ENCODE measurements around the gene PTPRE.

The PTPRE gene

DNA sequence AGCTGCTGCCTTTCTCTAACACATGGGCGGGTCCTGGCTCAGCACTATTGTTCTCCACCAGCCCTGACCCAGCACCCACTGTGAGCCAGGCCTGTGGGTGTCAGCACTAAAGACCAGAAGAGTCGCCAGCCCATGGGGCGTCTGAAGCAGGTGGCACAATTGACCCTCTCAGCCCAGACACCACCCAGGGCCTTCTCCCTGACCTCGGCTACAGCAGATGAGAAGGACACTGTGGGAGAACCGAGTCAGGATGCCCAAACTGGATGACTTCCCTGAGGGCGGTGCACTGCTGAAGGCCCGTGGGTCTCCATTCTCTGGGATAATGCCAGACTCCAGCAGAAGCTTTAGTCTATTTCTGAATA is 122.4 kb downstream of the PTPRE start:
- no peak for DNase-seq

- DNase-seq: no peak
Measured at GRCh38 chr10:128029731-128030369, 122.9 kb downstream of the PTPRE start.

- DNase-seq: no peak
Measured at GRCh38 chr10:128030498-128031072, 123.7 kb downstream of the PTPRE start.

- DNase-seq: no peak
Measured at GRCh38 chr10:128031216-128031615, 124.3 kb downstream of the PTPRE start.

DNA sequence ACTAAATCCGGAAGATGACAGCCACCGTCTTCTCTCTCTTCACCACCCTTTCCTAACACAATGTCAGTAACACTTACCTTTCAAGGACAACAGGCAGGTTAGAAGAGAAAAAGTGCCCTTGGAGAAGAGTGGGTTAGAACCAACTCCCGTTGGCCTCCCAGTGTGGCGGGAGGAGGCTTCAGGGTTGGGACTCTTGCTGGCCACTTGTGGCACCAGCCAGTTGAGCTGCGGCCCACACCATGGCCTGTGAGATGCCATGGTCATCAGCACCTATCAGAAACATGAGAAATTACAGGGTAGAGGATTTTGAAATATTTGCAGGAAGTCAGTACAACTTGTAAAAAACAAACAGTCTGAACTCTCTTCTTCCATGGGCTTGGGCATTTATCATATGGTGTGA is 125.6 kb downstream of the PTPRE start:
- DNase-seq: no peak

- no peak for DNase-seq
Measured at GRCh38 chr10:128035557-128035973, 128.7 kb downstream of the PTPRE start.

GRCh38 chr10:128036011-128036615 is 129.2 kb downstream of the PTPRE start:
- DNase-seq: no peak

GRCh38 chr10:128036746-128037543 is 130.0 kb downstream of the PTPRE start:
- DNase-seq: no peak

- no peak for DNase-seq
Measured at GRCh38 chr10:128040096-128040495, 133.2 kb downstream of the PTPRE start.

DNA sequence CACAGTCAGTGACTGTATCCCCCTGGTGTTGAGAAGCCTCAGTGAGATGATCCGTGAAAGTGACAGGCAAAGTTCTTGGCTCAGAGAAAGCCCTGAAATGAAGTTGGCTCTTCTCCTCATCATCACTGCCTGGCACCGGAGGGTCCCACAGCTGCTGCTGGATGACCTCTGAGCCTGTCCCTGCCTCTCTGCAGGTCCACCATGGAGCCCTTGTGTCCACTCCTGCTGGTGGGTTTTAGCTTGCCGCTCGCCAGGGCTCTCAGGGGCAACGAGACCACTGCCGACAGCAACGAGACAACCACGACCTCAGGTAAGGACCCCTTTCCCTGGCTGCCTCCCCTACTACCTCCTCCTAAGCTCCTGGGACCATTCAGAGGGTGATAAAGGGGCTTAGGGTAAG is 133.8 kb downstream of the PTPRE start:
- no peak for DNase-seq

DNA sequence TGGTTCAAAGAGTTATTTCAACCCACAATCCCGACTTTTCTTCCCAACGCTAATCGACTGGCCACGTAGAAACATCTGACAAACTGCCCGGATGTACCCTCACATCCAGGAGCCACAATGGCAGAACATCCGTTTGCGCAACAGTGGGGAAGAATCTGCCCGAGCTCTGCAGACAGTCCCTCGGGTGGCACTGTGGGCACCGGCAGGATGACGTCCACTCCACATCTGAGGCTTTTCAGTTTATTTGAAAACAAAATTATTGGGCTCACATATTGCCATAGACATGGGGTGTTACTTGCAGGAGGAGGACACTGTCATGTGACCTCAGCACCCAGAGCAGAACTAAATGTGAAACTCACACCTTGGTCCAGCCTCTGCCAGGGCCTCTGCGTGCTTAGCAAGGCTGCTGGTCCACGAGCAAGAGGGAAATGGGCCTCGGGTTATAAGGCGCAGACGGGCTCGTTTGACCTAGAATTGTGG is 135.3 kb downstream of the PTPRE start:
- no peak for DNase-seq

DNA sequence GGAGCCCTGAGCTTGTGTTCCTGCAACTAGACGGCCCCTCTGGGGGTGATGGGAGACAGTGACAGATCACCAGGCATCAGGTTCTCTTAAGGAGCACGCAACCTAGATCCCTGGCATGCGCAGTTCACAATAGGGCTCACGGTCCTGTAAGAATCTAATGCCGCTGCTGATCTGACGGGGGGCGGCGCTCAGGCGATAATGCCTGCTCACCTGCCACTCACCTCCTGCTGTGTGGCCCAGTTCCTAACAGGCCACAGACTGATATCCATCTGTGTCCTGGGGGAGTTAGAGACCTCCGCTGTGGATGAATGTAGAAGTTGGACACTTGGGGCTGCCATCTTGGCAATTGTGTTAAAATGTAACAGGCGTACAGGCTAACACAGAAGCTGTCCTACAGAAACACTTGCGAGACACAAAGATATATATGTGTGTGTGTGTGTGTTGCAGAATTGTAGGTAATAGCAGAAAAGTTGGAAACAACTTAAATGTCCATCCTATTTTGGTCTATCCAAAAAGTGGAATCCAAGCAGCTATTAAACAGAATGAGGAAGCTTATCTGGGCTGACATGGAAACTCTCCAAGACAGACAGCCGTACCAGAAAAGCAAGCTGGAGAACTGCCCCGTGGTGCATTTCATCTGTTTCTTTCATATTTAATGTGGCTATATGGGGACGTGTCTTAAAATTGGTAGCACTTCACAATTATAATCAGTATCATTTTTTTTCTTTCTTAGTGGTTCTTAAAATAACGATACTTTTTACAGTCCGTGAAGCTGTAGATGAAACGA is 136.5 kb downstream of the PTPRE start:
- peak; percentile 0 for DNase-seq

DNA sequence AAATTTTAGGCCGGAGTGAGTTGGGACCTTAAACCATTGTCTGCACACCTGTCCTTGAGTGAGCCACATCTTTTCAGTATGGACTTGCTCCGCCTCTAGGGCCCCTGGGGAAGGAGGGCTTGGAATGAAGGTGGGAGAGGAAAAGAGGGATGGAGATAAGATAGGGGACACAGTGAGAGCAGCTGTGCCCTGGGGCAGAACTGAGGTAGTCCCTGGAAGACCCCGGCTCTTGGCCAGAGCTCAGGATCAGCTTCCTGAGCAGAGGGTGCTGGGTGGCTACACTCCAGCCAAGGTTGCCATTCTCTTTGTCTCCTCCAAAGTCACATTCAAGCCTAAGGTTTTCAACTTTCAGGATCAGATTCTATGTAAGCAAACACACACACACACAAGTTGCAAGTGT is 137.3 kb downstream of the PTPRE start:
- no peak for DNase-seq

DNA sequence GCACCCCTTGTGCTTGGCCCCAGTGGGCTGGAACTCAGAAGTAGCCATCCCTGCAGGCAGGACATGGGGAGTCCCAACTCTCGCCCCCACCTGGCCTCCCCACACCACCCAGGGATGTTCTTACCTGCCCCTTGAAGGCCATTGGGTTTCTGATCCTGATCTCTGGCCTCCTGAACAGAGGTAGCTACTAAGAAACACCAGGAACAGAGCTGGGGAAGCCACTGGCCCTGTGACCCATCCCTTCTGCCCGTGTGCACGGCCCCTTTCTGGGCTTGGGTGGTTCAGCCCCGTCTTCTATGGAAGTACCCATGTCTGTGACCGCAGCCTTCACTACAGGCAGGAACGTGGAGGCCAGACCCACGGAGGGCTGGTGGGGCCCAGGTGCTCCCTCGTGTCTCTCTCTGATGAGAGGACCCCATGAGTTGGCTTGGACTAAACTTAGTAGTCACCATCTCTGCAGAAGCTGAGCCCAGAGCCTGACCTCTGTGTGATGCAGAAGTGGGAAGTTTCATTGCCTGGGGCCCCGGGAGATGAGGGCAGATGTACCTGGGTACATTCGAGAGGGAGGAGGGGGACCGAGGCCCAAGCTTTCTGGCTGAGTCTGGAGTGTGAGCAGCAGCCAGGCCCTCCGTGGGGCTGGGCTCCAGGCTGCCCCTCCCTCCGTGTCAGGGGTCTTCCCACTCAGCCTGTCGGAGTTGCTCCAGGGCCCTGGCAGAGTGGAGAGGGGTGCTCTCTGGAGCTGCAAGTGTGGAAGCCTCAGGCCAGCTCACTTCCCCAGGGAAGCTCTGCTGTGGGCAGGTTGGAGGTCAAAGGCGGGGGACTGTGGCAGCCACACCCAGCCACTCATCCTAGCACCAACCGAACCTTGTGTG is 138.3 kb downstream of the PTPRE start:
- DNase-seq: no peak

GRCh38 chr10:128045833-128046120 is 138.9 kb downstream of the PTPRE start:
- DNase-seq: no peak

DNA sequence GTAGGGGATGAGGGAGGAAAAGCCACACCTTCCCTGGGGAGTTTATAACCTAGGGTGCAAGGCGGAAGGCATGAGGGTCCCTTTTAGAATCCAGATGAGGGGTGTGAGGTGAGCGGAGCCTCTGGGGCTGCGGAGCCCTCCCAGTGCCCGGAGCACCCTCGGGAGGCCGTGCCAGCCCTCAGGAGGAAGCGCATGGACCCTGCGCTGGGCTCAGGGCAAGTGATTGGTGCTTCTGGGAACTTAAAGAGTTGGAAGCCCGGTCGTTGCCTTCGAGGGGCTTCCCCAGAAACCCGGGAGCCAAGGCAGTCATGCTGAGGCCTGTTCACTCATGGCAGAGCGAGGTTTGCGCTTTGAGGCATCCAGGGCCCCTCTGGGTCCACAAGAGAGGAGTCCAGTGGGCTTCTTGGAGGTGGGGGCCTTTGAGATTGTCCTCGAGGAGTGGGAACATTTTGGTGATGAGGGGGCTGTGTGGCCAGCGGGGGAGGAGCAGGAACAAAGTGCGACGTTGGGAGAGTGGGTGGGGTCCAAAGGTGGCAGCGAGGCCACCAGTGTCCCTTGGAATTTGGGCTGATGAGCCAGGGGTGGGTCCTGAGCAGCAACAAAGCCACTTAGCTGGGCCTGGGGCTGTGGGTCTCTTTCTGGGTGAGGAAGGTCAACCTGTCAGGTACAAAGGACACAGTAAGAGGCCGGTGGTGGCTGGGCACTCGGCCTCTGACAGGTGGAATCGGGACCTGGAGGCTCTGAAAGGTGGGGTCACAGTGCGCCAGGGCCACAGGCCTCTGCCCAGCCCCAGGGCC is 139.5 kb downstream of the PTPRE start:
- no peak for DNase-seq

DNA sequence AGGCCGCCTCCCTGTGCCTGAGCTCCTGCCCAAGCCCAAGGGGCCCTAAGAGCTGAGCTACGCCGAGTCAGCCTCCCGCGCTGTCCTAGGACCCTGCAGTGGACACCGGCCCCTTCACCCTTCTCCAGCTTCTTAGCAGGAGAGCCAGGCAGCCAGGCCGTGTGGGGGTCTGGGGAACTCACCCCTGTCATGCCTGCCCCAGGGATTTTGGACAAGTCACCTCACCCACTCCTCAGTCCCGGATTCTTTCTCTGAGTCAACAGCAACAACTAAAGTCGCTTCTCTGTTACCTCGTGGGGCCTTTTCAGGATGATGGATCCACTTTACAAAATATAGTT is 140.0 kb downstream of the PTPRE start:
- DNase-seq: no peak

GRCh38 chr10:128047351-128047750 is 140.4 kb downstream of the PTPRE start:
- DNase-seq: no peak

DNA sequence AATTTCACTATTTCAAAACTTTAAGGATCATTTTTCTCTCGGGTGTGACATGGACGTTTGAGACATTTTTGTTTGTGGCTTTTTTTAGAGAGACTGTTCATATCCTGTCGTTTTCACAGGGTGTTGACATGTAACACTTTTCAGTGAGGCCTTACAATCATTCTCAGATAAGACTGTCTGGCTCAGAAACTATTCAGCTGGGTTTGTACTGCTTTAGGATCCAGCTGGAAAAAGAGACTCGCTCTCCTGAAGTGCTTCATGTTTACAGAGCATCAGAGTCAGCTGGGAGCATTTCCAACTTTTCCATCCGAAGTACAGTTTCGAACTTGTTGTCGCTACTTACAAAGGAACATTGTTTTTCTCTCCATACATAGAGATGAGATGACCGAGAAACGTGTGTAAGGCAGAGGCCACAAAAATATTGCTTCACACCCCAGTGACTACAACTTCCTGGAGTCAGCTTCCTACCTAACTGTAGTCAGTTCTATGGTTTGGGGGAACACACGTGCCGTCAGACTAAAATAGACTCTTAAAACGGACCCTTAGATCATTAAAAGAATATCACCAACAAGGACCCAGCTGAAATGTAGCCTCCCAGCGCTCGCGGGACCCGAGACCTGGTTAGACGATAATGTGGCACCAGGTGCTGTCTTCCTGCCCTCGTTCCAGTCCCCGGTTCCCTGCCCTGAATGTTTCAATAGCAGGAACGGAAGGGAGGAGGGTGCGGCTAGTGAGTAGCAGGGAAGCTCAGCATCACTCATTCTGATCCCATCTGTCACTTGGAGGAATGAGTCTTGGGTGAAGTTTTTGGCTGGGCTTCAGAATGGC is 141.3 kb downstream of the PTPRE start:
- DNase-seq: no peak

GRCh38 chr10:128048819-128049210 is 141.9 kb downstream of the PTPRE start:
- DNase-seq: no peak

Data from NCI-H69 (cell line).